HG03432 (cell line): ENCODE measurements around the gene TEPSIN.

Experiments used
- ATAC-seq: cut with Tn5 transposase; IDR thresholded peaks from one replicate; pipeline ENCODE4 v1.9.1; 2021; ENCODE audit warnings: mild to moderate bottlenecking, moderate library complexity; ENCODE audit not compliant: unreplicated experiment

Gene TEPSIN

GRCh38 chr17:81238815-81239713 is at the start of gene TEPSIN, which contains the start of gene NDUFAF8:
TEPSIN (minus strand) TSS chr17:81239055; CDS start chr17:81239033, 22 bp downstream.
NDUFAF8 (plus strand) TSS chr17:81239318; CDS start chr17:81239364, 46 bp downstream.
- ATAC-seq = peak; percentile 88

GRCh38 chr17:81287741-81288430 is 49.0 kb upstream of the TEPSIN start:
- ATAC-seq = no peak

DNA sequence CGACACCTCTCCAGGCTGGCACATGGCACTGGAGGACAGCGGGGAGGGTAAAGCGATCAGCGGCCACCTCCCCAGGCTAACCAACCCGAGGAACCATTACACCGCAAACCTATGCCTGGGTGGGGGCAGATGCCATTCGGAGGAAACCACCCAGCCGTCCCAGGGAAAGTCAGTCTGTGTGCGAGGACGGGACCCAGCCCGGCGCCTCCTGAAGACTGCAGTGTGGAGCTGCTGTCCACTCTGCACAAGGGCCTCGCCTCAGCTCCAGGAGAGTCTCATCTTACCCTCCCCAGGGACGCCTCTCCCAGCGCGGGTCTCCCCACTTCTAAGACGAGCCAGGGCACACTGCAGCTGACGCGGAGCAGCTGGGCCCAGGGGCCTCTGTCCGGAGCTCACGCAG is 48.3 kb upstream of the TEPSIN start:
- no peak for ATAC-seq

GRCh38 chr17:81286491-81287145 is 47.8 kb upstream of the TEPSIN start:
- ATAC-seq = no peak

- ATAC-seq = no peak
Measured at GRCh38 chr17:81285894-81286293, 47.0 kb upstream of the TEPSIN start.

DNA sequence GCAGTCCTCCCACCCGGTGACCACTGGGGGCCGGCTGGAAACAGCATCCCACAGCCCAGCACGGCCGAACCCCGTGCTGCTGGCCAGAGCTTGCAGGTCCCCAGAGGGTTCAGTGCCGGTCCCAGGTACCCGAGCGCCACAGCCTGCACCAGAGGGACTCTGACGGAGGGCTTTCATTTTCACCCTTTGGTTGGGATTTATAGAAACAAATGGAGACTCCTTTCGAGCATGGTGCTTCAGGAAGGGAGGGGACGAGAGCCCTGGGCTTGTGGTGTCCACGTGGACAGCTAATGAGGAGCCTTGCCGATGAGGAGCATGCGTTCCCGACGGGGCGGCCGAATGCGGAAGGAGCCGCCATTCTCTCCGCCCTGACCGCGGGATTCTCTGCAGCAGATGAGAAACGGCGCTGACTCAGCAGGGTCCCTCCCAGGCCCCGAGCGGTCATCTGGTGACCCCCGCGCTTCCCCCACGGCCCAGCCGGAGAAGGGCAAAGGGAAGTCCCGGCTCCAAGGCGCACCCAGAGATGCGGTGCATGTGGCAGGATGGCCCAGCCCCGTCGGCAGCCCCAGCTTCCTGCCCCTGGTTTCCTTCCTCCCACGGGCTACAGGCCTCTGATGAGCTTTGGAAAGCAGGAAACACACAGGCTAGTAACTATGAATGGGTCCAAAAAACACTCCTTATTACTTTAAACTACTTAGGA is 46.5 kb upstream of the TEPSIN start:
- no peak for ATAC-seq

GRCh38 chr17:81282876-81283275 is 44.0 kb upstream of the TEPSIN start:
- ATAC-seq = no peak

GRCh38 chr17:81282141-81282540 is 43.3 kb upstream of the TEPSIN start:
- ATAC-seq = no peak

GRCh38 chr17:81280571-81280970 is 41.7 kb upstream of the TEPSIN start:
- ATAC-seq = no peak

- ATAC-seq = no peak
Measured at GRCh38 chr17:81279278-81280275, 40.7 kb upstream of the TEPSIN start.

DNA sequence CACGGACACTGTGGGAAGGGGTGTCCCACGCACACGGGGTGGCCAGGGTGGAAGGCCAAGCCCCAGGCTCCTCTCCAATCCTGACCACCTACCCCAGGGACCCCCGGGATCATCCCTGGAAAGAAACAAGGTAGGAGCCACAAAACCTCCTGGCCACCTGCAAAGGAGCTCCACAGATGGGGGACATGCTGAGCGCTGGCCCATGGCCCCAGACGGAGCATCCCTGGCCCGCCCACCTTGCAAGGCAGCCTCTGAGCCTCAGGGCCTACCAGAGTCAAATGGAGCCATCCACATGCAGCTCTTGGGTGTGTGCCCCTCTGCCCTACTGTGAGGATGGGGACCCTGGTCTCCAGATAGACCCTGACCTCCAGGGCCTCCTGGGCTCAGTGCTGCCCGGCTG is 40.0 kb upstream of the TEPSIN start:
- no peak for ATAC-seq

- no peak for ATAC-seq
Measured at GRCh38 chr17:81277946-81278693, 39.3 kb upstream of the TEPSIN start.

- ATAC-seq = no peak
Measured at GRCh38 chr17:81277421-81277820, 38.6 kb upstream of the TEPSIN start.

- no peak for ATAC-seq
Measured at GRCh38 chr17:81276781-81277180, 37.9 kb upstream of the TEPSIN start.

- ATAC-seq = no peak
Measured at GRCh38 chr17:81274471-81274855, 35.6 kb upstream of the TEPSIN start.

DNA sequence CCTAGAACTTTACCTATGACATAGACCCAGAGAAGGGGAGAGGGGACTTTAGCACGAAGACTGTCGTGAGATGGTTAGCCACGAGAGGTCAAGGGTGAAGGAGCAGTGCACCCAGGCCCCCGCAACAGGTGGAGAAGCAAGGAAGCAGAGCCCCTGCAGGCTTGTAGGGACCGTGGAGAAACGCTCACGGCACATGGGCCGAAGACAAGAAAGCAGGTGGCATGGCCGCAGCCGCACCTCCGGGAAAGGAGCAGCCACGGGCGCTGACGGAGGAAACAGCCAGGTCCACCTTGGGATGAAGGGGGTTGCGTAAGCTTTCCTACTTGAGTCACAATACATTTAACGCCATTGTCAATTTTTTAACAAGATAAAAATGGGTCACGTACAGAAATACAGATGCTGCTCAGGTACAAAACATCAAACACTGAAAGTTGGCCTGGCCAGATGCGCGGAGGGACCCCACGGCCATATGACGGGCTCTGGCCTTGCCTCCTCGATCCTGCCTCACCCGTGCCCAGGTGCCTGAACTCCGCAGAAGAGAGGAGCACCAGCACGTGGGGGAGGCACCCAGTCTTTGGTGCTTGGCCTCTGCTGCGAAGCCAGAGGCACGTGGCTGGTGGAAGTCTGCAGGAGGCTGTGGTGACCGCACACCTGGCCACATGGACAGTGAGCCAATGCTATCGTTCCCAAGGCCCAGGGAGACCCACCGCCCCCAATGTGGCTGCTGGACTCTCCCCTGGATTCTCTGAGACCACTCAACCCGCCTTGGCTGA is 35.0 kb upstream of the TEPSIN start:
- no peak for ATAC-seq

- no peak for ATAC-seq
Measured at GRCh38 chr17:81272616-81273015, 33.8 kb upstream of the TEPSIN start.

GRCh38 chr17:81271226-81271625 is 32.4 kb upstream of the TEPSIN start:
- ATAC-seq = no peak
